SJSA1 (cell line): Measurements from ENCODE around the gene GABRE. TPM values are rescaled to one million over a fixed set of nuclear protein-coding genes. Genes with fewer than 3 reads are reported as not detected.
"Not testable (repeated sequence)": the region's sequence is repeated elsewhere in the genome, so short reads cannot be mapped to it uniquely, and the experiment has no call there.

Experiments
- DNase-seq, 2 experiments: peaks; one replicate each; pipeline ENCODE4 v3.0.0-alpha.2; 2015 to 2020; ENCODE audit warnings: low spot score in 2 of 2, low read depth in 1 of 2
- H3K27ac ChIP-seq: fragments of 250-450 bp; sonication (Bioruptor Pico); 2 replicates; pipeline ENCODE4 v1.5.1; 2020; ENCODE audit warnings: mild to moderate bottlenecking, moderate library complexity
- H3K27me3 ChIP-seq: fragments of 250-450 bp; sonication (Bioruptor Pico); replicated peaks from 2 replicates; pipeline ENCODE4 v1.5.1; 2020; ENCODE audit warnings: mild to moderate bottlenecking, moderate library complexity
- H3K36me3 ChIP-seq: fragments of 250-450 bp; sonication (Bioruptor Pico); 2 replicates; pipeline ENCODE4 v1.5.1; 2020; ENCODE audit warnings: mild to moderate bottlenecking
- H3K4me1 ChIP-seq: fragments of 250-450 bp; sonication (Bioruptor Pico); replicated peaks from 2 replicates; pipeline ENCODE4 v1.6.1; 2021; ENCODE audit warnings: mild to moderate bottlenecking
- H3K4me3 ChIP-seq: fragments of 250-450 bp; sonication (Bioruptor Pico); 2 replicates; pipeline ENCODE4 v1.5.1; 2020; ENCODE audit warnings: mild to moderate bottlenecking
- H3K9me3 ChIP-seq: fragments of 250-450 bp; sonication (Bioruptor Pico); replicated peaks from 2 replicates; pipeline ENCODE4 v1.5.1; 2020; ENCODE audit warnings: mild to moderate bottlenecking
- total RNA-seq: library from RNA; depleted of rRNA; stranded (reverse); fragments of >200 nt; shearing (Covaris generic); gene quantifications from 2 replicates; pipeline ENCODE4 v1.2.3, GENCODE V29; 2014

Gene GABRE
- total RNA-seq, 1 experiment from 2014 or later: 17.1 TPM

DNA sequence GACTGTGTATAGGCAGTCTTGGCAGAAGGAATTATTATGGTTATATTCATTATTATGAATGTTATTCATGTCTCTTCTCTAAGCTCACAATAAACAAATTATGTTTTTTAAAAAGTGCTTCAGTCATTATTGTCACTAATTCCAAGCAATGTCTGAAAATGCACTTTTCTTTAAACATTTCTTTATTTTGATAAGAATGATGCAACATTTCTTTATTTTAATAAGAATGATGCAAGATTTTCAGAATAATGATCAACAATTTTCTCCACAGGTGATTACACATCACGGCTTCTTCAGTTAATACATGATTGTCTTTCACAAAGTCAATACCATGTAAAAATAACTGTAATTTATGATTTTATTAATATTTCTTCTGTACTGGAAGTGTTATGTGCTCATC is 39.1 kb downstream of the GABRE start:
- H3K9me3 ChIP-seq: no peaks in the 10 kb centered on the region
- no peak overlapping the region for H3K27ac ChIP-seq
- H3K4me1 ChIP-seq: no peaks in the 10 kb centered on the region
- DNase-seq: no peak
- H3K36me3 ChIP-seq: no peaks in the 10 kb centered on the region
- no peaks in the 10 kb centered on the region for H3K27me3 ChIP-seq
- H3K4me3 ChIP-seq: no peak overlapping the region

DNA sequence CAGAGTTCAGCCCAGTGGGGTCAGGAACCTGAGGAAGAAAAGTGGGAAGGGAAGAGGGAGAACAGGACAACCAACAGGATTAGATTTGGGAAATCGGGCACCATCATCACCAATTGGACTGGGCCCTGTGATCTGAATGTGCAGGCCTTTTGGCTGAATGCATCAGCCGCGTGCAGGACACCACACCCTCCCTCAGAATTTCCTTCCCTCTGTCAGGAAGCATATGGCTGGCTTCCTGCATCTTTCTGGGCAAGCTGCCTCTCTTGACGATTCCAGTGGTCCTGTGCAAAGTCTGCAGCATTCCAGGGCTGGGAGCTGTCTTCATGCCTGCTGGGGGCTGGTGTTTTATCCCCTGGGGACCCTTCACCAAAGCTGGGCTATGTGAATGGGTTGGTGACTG is 45.4 kb downstream of the GABRE start:
- DNase-seq: no peak
- no peaks in the 10 kb centered on the region for H3K27me3 ChIP-seq
- H3K4me1 ChIP-seq: no peaks in the 10 kb centered on the region
- H3K36me3 ChIP-seq: no peaks in the 10 kb centered on the region
- no peak overlapping the region for H3K27ac ChIP-seq
- H3K9me3 ChIP-seq: no peaks in the 10 kb centered on the region
- H3K4me3 ChIP-seq: no peak overlapping the region

DNA sequence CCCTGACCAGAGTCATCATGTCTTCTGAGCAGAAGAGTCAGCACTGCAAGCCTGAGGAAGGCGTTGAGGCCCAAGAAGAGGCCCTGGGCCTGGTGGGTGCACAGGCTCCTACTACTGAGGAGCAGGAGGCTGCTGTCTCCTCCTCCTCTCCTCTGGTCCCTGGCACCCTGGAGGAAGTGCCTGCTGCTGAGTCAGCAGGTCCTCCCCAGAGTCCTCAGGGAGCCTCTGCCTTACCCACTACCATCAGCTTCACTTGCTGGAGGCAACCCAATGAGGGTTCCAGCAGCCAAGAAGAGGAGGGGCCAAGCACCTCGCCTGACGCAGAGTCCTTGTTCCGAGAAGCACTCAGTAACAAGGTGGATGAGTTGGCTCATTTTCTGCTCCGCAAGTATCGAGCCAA is 50.8 kb downstream of the GABRE start:
- H3K27ac ChIP-seq: no peak overlapping the region
- DNase-seq: no peak
- no peak overlapping the region for H3K4me3 ChIP-seq
- no peaks in the 10 kb centered on the region for H3K4me1 ChIP-seq
- no peaks in the 10 kb centered on the region for H3K27me3 ChIP-seq
- no peaks in the 10 kb centered on the region for H3K36me3 ChIP-seq
- H3K9me3 ChIP-seq: no peaks in the 10 kb centered on the region

DNA sequence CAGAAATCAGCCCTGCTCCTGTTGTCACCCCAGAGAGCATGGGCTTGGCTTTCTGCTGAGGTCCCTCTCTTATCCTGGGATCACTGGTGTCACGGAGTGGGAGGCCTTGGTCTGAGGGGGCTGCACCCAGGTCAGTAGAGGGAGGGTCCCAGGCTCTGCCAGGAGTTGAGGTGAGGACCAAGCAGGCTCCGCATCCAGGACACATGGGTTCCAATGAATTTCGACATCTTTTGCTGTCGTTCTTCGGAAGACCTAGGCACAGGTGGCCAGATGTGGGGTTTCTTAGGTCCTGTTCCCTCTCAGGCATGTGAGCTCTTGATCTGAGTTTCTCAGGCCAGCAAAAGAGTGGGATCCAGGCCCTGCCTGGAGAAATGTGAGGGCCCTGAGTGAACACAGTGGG is 51.8 kb downstream of the GABRE start:
- no peaks in the 10 kb centered on the region for H3K9me3 ChIP-seq
- no peaks in the 10 kb centered on the region for H3K36me3 ChIP-seq
- no peak for DNase-seq
- no peaks in the 10 kb centered on the region for H3K4me1 ChIP-seq
- no peak overlapping the region for H3K27ac ChIP-seq
- no peak overlapping the region for H3K4me3 ChIP-seq
- H3K27me3 ChIP-seq: no peaks in the 10 kb centered on the region

DNA sequence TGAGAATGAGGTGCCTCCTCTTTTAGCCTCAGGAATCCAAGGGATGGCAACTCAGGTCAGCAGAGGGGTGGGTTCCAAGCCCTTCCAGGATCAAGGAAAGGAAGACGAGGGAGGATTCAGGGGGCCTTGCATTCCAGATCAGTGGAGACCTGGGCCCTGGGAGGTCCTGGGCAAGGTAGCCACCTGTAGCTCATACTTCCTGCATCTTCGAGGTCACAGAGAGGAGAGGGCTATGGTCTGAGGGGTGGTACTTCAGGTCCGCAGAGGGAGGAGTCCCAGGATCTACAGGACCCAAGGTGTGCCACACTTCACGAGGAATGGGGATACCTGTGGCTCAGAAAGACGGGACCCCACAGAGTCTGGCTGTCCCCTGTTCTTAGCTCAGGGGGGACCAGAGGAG is 52.6 kb downstream of the GABRE start:
- Histone ChIP-seq H3K4me1 (no peaks in the 10 kb centered on the region), H3K27ac (no peak overlapping the region), H3K27me3 (no peaks in the 10 kb centered on the region), H3K36me3 (no peaks in the 10 kb centered on the region), H3K4me3 (no peak overlapping the region), H3K9me3 (no peaks in the 10 kb centered on the region)
- no peak for DNase-seq

DNA sequence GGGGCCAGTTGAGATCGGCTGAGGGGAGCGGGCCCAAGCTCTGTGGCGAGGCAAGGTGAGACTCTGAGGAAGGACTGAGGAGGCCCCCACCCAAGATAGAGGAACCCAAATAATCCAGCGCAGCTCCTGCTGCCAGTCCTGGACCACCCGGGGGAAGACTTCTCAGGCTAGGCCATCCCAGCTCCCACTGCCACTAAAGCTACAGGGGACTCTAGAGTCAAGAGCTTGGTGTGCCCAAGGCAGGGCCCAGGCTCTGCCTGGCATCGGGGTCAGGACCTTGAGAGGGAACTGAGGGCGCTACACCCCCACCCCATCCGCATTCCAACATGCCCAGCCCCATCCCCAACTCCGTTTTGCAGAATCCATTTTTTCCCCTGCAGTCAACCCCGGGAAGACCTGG is 53.2 kb downstream of the GABRE start:
- Histone ChIP-seq H3K9me3 (no peaks in the 10 kb centered on the region), H3K4me1 (no peaks in the 10 kb centered on the region), H3K36me3 (no peaks in the 10 kb centered on the region), H3K27me3 (no peaks in the 10 kb centered on the region), H3K27ac (no peak overlapping the region), H3K4me3 (no peak overlapping the region)
- DNase-seq: no peak

DNA sequence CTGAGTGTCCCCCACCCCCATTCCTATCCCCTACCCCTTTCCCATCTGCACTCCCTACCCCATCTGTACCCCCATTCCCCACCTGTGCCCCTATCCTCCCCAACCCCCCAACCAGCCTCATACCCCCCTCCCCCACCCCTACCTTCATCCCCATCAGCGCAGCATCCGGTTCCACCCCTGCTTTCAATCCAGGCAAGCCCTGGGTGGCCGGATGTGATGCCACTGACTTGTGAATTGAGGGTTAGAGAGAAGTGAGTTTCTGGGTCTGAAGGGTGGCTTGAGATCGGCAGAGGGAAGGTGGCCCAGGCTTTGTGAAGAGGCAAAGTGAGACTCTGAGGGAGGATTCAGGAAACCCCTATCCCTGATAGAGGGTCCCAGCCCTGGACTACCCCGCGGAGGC is 53.9 kb downstream of the GABRE start:
- Histone ChIP-seq H3K9me3 (no peaks in the 10 kb centered on the region), H3K4me3 (no peak overlapping the region), H3K4me1 (no peaks in the 10 kb centered on the region), H3K27ac (no peak overlapping the region), H3K27me3 (no peaks in the 10 kb centered on the region), H3K36me3 (no peaks in the 10 kb centered on the region)
- no peak for DNase-seq

DNA sequence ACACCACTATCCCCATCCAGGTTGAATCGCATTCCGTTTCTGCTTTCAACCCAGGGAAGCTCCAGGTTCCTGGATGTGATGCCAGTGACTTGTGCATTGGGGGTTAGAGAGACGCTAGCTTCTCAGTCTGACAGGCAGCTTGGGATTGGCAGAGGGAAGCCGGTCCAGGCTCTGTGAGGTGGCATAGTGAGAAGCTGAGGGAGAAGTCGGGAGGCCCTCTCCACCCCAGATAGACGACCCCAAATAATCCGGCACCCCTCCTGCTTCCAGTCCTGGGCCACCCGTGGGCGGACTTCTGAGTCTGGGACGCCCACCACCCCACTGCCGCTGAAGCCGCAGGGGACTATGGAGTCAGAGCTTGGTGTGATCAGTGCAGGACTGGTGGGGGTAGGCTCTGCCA is 54.4 kb downstream of the GABRE start:
- Histone ChIP-seq H3K27me3 (no peaks in the 10 kb centered on the region), H3K9me3 (no peaks in the 10 kb centered on the region), H3K4me1 (no peaks in the 10 kb centered on the region), H3K36me3 (no peaks in the 10 kb centered on the region), H3K27ac (no peak overlapping the region), H3K4me3 (no peak overlapping the region)
- DNase-seq: no peak

DNA sequence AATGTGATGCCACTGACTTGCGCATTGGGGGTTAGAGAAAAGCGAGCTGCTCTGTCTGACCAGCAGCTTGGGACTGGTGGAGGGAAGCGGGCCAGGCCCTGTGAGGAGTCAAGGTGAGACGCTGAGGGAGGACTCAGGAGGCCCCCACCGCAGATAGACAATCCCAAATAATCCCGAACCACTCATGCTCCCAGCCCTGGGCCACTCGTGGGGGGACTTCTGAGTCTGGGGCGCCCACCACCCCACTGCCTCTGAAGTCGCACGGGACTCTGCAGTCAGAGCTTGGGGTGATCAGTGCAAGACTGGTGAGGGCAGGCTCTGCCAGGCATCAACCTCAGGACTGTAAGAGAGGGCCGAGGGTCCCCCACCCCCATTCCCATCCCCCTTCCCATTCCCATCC is 54.9 kb downstream of the GABRE start:
- no peaks in the 10 kb centered on the region for H3K9me3 ChIP-seq
- no peaks in the 10 kb centered on the region for H3K27me3 ChIP-seq
- no peak overlapping the region for H3K4me3 ChIP-seq
- H3K4me1 ChIP-seq: no peaks in the 10 kb centered on the region
- H3K36me3 ChIP-seq: no peaks in the 10 kb centered on the region
- no peak overlapping the region for H3K27ac ChIP-seq
- no peak for DNase-seq

DNA sequence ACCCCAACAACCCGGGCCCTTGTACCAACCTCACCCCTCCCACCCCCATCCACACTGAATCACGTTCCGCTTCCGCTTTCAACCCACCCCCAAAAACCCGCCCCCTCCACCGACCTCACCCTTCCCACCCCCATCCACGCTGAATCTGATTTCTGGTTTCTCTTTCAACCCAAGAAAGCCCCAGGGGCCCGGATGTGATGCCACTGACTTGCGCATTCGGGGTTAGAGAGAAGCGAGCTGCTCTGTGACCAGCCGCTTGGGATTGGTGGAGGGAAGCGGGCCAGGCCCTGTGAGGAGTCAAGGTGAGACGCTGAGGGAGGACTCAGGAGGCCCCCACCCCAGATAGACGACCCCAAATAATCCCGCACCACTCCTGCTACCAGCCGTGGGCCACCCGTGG is 55.7 kb downstream of the GABRE start:
- DNase-seq, H3K9me3 ChIP-seq, H3K27ac ChIP-seq, H3K27me3 ChIP-seq, H3K4me3 ChIP-seq, H3K4me1 ChIP-seq, H3K36me3 ChIP-seq: not testable (repeated sequence)

DNA sequence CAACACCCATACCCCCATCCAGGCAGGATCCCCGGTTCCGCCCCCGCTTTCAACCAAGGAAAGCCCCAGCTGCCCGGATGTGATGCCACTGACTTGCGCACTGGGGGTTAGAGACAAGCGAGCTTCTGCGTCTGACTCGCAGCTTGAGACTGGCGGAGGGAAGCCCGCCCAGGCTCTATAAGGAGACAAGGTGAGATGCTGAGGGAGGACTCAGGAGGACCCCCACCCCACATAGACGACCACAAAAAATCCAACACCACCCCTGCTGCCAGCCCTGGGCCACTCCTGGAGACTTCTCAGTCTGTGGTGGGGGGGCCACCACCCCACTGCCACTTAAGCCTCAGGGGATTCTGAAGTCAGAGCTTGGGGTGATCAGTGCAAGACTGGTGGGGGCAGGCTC is 61.7 kb downstream of the GABRE start, which contains the start of gene MAGEA4:
Gene MAGEA4, plus strand, starts transcription at position 110 of the 400 bp plus-strand sequence. CDS start 10,776 bp downstream, outside the sequence.
- Histone ChIP-seq H3K27me3 (no peaks in the 10 kb centered on the region), H3K4me3 (no peak within 1 kb of the TSS), H3K36me3 (no peaks in the 10 kb centered on the region), H3K27ac (no peak within 1 kb of the TSS), H3K9me3 (no peaks in the 10 kb centered on the region), H3K4me1 (no peaks in the 10 kb centered on the region)
- DNase-seq: no peak

DNA sequence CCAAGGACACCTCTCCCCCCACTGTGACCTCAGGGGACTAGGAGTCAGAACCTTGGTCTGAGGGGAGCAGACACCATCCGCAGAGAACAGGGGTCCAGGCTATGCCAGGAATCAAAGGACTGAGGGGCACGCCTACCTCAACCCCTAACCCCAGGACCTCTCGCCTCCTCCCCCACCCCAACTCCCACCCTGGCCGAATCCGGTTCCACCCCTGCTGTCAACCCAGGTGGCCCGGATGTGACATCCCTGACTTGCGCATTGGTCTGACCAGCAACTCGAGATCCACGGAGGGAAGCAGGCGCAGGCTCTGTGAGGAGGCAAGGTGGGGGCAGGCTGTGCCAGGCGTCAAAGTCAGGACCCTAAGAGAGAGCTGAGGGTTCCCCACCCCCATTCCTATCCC is 62.3 kb downstream of the GABRE start:
- H3K4me1 ChIP-seq: no peaks in the 10 kb centered on the region
- H3K27me3 ChIP-seq: no peaks in the 10 kb centered on the region
- no peaks in the 10 kb centered on the region for H3K9me3 ChIP-seq
- no peak overlapping the region for H3K4me3 ChIP-seq
- H3K36me3 ChIP-seq: no peaks in the 10 kb centered on the region
- DNase-seq: no peak
- H3K27ac ChIP-seq: no peak overlapping the region

DNA sequence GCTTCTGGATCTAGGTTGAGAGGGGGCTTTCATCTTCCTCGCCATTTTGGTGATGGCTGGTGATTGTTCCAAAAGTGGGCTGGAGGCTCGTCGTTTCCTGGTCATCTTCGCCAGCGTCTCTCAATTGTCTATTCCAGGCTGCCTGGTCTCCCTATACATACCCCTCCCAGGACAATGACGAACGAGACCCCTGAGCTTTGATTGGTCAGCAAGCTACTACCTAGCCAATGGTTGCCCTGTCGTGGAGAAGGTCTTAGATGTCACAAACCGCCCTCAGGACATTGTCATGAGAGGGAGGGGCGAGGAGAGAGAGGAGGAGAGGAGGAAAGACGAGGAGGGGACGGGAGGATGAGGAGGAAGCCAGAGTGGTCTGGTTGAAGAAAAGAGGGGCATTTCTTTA is 69.5 kb downstream of the GABRE start:
- no peak for DNase-seq
- Histone ChIP-seq H3K4me1 (peaks cover 4% of the 10 kb centered on the region), H3K27ac (no peak overlapping the region), H3K4me3 (no peak overlapping the region), H3K27me3 (no peaks in the 10 kb centered on the region), H3K36me3 (no peaks in the 10 kb centered on the region), H3K9me3 (no peaks in the 10 kb centered on the region)
